Neutrophil (primary cell): Measurements from ENCODE around the gene MUS81.

ENCODE experiments used
- H3K27ac ChIP-seq: fragments of 200-600 bp; sonication (generic); 2 replicates; pipeline ENCODE4 v1.5.1; 2016; ENCODE audit warnings: mild to moderate bottlenecking, moderate library complexity
- H3K27me3 ChIP-seq: fragments of 200-600 bp; sonication (generic); 2 replicates; pipeline ENCODE4 v1.6.0; 2016; ENCODE audit warnings: mild to moderate bottlenecking
- H3K36me3 ChIP-seq: fragments of 200-600 bp; sonication (generic); 2 replicates; pipeline ENCODE4 v1.5.1; 2017
- H3K4me1 ChIP-seq, 2 experiments: fragments of 200-600 bp in 1 of 2; sonication (generic) in 1 of 2; 1 replicate in 1 of 2; 2 replicates in 1 of 2; pipeline versions ENCODE4 v1.5.1 to v1.6.1; 2013 to 2016; ENCODE audit warnings: low read depth in 1 of 2, low read length in 1 of 2, mild to moderate bottlenecking in 1 of 2, moderate library complexity in 1 of 2; ENCODE audit not compliant: control insufficient read depth in 1 of 2, insufficient read depth in 1 of 2
- H3K4me3 ChIP-seq, 2 experiments: fragments of 200-600 bp in 1 of 2; sonication (generic) in 1 of 2; 1 replicate in 1 of 2; 2 replicates in 1 of 2; pipeline ENCODE4 v1.5.1; 2013 to 2016; ENCODE audit warnings: low read depth in 1 of 2, low read length in 1 of 2, mild to moderate bottlenecking in 1 of 2, moderate library complexity in 1 of 2
- H3K9me3 ChIP-seq: fragments of 200-600 bp; sonication (generic); 2 replicates; pipeline ENCODE4 v1.5.1; 2016
- TF ChIP-seq, protein P1 (sequence below): fragments of 200-600 bp; sonication (generic); IDR thresholded peaks from 2 replicates; pipeline ENCODE4 v1.5.1; 2016; ENCODE audit warnings: antibody characterized with exemption

The MUS81 gene

DNA sequence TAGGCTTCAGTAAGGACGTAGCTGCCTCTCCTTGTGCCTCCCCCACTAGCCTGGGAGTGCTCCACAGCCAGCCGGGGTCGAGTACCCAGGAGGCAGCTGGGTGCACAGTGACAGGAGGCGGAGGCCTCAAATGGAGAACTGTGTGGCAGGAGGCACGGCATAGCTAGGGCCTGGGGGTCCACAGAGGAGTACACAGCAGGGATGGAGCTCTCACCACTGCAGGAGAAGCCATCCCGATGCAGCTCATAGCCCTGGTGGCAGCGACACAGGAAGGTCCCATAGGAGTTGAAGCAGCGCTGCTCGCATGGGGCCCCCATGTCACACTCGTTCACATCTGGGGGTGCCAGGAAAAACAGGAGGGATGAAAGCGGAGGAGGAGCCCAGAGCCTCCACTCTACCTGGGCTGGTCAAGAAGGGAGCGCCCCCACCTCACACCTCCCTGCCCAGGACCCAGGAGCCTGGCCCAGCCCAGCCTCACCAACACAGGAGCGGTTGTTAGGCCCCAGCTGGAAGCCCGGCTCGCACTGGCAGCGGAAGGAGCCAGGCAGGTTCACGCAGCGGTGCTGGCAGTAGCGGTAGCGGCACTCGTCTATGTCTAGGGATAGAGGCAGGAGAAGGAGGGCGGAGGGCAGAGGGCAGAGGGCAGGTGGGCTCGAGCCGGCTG lies 9.5 kb downstream of the MUS81 start:
- Histone ChIP-seq H3K9me3 (no peaks in the 10 kb centered on the region), H3K36me3 (peaks cover 35% of the 10 kb centered on the region), H3K27ac (no peak overlapping the region), H3K4me3 (no peak overlapping the region), H3K27me3 (no peaks in the 10 kb centered on the region), H3K4me1 (peaks cover 43 to 45% of the 10 kb centered on the region in 2 experiments)
- TF ChIP-seq, protein P1, sequence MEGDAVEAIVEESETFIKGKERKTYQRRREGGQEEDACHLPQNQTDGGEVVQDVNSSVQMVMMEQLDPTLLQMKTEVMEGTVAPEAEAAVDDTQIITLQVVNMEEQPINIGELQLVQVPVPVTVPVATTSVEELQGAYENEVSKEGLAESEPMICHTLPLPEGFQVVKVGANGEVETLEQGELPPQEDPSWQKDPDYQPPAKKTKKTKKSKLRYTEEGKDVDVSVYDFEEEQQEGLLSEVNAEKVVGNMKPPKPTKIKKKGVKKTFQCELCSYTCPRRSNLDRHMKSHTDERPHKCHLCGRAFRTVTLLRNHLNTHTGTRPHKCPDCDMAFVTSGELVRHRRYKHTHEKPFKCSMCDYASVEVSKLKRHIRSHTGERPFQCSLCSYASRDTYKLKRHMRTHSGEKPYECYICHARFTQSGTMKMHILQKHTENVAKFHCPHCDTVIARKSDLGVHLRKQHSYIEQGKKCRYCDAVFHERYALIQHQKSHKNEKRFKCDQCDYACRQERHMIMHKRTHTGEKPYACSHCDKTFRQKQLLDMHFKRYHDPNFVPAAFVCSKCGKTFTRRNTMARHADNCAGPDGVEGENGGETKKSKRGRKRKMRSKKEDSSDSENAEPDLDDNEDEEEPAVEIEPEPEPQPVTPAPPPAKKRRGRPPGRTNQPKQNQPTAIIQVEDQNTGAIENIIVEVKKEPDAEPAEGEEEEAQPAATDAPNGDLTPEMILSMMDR: no peak

DNA sequence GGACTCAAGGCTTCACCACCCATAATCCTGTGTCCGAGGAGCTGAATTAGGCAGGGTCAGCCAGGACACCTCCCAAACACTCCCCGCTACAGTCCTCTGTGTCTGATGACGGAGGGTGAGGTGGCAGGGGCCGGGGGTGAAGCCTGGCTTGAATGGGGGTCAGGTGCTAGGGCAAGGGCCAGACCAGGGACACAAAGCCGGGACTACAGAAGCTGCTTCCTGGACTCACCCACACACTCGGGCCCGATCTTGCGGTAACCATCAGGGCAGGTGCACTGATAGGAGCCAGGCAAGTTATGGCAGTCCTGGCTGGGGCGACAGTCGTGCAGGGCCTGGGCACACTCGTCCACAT lies 10.1 kb downstream of the MUS81 start:
- peaks cover 43 to 45% of the 10 kb centered on the region in 2 experiments for H3K4me1 ChIP-seq
- no peaks in the 10 kb centered on the region for H3K27me3 ChIP-seq
- no peaks in the 10 kb centered on the region for H3K9me3 ChIP-seq
- TF ChIP-seq, protein P1: no peak
- no peak overlapping the region for H3K4me3 ChIP-seq
- H3K27ac ChIP-seq: no peak overlapping the region
- peaks cover 30% of the 10 kb centered on the region for H3K36me3 ChIP-seq

DNA sequence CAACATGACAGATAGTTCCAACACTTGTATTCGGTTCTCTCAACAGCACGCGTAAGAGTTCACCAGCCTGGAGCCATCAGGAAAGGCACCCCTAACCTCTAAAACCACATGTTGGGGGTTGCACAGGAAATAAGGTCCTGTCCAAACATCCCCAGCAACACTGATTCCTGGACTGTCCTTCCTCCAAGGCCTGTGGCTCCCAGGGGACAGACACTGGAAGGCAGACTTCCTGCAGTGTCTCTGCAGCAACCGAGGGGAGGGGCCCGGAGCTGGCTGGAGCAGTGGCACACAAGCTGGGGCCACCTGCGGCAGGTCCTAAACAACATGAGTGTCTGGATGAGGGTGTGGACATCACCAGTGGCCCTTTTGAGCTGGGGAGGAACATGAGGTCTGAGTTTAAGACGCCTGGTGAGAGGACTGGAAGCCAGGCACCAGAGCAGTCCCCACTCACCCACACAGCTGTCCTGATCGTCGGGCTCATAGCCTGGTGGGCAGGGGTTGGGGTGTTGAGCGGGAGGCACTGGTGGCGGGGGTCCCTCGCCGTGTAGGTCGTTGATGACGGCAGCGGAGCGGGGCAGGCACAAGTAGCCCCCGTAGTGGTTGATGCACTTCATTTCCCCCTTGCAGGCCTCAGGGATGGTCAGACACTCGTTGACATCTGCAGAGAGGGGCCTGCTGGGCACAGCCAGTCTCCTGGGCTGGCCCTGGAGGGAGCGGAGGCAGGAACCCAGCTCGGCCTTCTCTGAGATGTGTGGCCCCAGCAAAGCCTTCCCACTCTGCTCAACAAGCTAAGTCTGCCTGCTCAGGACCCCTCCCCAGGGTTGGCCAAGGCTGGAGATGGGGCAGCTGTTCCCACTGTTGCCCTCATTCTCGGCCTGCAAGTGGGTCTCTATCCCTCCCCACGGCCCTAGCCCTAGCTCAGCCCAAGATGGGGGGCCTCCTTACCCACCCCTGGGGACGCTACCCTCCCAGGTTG lies 10.8 kb downstream of the MUS81 start:
- peak overlapping the region; percentile 76 for H3K27ac ChIP-seq
- TF ChIP-seq, protein P1: no peak
- H3K9me3 ChIP-seq: no peaks in the 10 kb centered on the region
- peaks cover 23% of the 10 kb centered on the region for H3K36me3 ChIP-seq
- no peak overlapping the region for H3K4me3 ChIP-seq
- peaks cover 43 to 45% of the 10 kb centered on the region in 2 experiments for H3K4me1 ChIP-seq
- no peaks in the 10 kb centered on the region for H3K27me3 ChIP-seq

DNA sequence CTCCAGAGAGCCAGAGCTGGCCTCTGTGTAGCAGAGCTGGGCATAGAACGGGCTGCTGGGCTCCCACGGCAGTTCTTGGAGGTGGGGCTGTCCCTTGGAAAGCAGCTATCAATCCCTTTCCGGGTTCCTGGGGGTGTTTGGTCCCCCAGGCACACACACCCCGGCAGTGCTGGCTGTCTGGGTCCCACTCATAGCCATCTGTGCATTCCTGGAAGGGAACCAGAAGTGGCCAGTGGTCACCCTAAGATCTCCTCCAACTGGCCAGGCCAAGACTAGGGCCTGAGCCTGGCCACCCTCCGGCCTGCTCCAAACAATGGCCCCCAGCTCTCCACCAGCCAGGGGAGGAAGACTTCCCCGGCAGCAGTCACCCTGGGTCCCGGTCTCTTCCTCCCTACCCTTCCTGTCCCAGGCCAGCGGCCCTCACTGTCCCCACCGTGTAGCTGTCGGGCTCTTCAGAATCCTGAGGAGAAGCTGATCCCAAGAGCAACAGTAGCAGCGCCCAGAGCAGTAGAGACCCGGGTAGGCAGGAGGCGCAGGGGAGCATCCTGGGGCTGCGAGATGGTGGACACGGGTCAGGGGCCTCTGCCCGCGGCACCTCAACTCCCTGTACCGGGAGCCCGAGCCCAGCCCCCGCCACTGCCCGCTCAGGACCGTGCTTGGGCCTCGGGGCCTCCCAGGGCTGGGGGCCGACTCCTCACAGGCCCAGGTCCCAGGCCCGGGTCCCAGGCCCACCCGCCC lies 11.7 kb downstream of the MUS81 start:
- Histone ChIP-seq H3K36me3 (peaks cover 15% of the 10 kb centered on the region), H3K27ac (peak overlapping the region; percentile 76), H3K4me1 (peaks cover 43 to 45% of the 10 kb centered on the region in 2 experiments), H3K9me3 (no peaks in the 10 kb centered on the region), H3K4me3 (peak overlapping the region; percentile 12 to 91), H3K27me3 (no peaks in the 10 kb centered on the region)
- TF ChIP-seq, protein P1: no peak

DNA sequence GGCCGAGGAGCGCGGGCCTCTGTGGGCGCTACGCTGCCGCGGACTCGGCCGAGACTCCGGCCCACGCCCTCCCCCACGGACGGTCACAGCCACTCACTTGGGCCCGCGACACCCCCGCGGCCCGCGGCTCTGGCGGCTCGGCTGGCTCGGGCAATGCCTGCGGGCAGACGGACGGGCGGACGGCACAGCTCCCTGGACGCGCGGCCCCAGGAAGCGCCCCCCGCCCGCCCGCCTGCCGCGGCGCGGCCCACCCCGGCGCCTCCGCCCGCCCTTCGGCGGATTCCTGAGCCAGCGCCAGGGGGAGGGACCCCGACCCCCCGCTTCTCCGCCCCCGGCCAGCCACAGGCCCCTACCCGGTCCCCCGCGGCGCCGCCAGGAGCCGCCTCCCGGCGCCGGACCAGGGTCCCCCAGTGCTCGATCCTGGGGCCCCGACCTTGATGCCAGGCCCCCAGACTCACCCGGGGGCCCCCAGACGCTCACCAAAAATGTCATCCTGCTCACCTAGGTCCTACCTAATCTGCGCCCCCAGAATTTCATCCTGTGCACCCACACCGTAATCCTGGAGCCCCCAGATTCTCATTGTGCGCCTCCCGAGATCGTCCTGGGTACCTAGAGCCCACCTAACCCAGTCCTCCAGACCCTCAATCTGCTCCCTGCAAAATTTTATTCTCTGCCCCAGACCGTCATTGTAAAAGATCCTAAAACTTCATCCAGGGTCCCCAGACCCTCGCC lies 12.5 kb downstream of the MUS81 start, which contains the start of gene EFEMP2:
Gene EFEMP2 (minus strand): TSS at position 215 of the 732 bp plus-strand sequence. CDS start 446 bp downstream, outside the sequence.
- Histone ChIP-seq H3K27me3 (no peaks in the 10 kb centered on the region), H3K36me3 (peaks cover 7% of the 10 kb centered on the region), H3K27ac (peak within 1 kb of the TSS; percentile 76), H3K4me3 (peak within 1 kb of the TSS; percentile 91), H3K4me1 (peaks cover 36 to 41% of the 10 kb centered on the region in 2 experiments), H3K9me3 (no peaks in the 10 kb centered on the region)
- TF ChIP-seq, protein P1: no peak
